ENCODE measurements around the gene RABL6.
"Not testable (repeated sequence)": the region's sequence is repeated elsewhere in the genome, so short reads cannot be mapped to it uniquely, and the experiment has no call there.

RABL6 gene

DNA sequence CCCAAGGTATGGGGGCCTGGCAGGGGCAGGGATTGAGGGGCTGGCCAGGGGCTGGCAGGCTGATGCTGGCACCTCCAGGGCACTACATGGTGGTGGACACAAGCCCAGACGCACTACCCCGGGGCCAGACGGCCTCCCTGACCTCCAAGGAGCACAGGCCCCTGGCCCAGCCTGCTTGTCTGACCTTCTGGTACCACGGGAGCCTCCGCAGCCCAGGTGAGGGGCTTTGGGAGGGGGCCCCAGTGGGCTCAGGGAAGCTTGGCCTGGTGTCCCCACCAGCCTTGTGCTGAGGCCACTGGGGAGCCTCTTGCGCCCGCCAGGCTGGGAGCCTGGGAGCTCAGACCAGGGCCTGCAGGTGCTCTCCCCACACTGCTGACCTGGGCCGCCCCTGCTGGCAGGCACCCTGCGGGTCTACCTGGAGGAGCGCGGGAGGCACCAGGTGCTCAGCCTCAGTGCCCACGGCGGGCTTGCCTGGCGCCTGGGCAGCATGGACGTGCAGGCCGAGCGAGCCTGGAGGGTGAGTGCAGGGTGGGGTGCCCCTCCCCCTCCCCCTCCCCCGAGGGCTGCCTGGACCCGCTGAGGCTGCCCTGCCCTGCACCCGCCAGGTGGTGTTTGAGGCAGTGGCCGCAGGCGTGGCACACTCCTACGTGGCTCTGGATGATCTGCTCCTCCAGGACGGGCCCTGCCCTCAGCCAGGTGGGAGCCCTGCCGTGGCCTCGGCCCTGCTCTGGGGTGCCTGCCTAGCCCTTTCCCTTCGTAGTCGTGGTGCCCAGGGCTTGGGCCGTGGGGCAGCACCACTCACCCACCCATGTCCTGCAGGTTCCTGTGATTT is 50.0 kb downstream of the RABL6 start:
- DNase-seq (ENCODE audit: low spot score), result no peak

DNA sequence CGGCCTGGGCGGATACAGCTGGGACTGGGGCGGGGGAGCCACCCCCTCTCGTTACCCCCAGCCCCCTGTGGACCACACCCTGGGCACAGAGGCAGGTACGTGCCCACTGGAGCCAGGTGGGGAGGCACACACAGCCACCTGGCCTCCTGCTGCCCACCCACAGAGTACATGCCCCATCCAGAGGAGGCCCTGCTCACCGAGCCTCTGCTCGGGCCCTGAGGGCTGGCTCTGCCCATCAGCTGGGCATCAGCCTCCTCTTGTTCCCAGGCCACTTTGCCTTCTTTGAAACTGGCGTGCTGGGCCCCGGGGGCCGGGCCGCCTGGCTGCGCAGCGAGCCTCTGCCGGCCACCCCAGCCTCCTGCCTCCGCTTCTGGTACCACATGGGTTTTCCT is 50.7 kb downstream of the RABL6 start:
- DNase-seq (ENCODE audit: low spot score), result no peak

DNA sequence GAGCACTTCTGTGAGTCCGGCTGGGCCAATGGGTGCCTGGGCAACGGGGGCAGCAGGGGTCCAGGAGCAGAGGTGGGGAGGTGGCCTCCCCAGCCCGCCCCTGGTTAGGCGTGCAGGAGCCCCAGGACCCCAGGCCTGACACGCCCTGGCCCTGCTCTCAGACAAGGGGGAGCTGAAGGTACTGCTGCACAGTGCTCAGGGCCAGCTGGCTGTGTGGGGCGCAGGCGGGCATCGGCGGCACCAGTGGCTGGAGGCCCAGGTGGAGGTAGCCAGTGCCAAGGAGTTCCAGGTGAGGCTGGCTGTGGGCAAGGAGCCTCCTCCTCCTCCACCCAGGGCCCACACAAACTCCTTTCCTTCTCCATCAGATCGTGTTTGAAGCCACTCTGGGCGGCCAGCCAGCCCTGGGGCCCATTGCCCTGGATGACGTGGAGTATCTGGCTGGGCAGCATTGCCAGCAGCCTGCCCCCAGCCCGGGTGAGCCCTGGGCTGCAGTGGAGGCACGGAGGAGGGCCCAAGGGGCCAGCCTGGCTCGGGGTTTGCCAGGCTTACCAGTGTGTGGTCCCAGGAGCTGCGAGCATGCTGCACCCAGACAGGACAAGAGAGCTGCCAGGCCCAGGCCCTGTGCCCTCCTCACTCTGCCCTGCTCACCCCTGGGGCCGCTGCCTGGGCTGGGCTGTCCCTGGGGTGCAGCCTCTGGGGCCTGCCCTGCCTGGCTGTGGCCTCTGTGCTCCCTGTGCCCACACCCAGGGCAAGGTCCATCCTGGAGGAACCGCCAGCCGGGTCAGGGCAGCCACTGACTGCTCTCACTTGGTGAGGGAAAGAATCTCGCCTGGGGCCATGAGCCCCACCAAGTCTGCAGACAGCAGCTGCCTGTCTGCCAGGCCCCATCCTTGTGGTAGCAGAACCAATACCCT is 51.4 kb downstream of the RABL6 start:
- no peak for DNase-seq (ENCODE audit: low spot score)

DNA sequence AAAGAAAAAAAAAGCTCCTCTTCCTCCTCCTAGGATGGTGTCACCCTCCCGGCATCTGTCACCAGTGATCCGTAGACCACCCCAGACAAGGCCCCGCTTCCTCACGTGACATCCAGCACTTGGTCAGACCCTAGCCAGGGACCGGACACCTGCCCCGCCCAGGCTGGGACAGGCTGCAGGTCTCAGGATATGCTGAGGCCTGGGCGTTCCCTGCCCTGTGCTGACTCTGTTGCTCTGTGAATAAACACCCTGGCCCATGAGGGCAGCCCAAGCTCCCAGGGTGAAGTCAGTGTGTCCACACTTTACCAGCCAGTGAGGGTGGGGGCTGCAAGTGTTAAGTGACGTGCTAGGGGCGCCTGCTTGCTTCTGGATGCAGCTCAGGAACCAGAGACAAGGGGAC is 52.8 kb downstream of the RABL6 start:
- DNase-seq (ENCODE audit: low spot score), result no peak

DNA sequence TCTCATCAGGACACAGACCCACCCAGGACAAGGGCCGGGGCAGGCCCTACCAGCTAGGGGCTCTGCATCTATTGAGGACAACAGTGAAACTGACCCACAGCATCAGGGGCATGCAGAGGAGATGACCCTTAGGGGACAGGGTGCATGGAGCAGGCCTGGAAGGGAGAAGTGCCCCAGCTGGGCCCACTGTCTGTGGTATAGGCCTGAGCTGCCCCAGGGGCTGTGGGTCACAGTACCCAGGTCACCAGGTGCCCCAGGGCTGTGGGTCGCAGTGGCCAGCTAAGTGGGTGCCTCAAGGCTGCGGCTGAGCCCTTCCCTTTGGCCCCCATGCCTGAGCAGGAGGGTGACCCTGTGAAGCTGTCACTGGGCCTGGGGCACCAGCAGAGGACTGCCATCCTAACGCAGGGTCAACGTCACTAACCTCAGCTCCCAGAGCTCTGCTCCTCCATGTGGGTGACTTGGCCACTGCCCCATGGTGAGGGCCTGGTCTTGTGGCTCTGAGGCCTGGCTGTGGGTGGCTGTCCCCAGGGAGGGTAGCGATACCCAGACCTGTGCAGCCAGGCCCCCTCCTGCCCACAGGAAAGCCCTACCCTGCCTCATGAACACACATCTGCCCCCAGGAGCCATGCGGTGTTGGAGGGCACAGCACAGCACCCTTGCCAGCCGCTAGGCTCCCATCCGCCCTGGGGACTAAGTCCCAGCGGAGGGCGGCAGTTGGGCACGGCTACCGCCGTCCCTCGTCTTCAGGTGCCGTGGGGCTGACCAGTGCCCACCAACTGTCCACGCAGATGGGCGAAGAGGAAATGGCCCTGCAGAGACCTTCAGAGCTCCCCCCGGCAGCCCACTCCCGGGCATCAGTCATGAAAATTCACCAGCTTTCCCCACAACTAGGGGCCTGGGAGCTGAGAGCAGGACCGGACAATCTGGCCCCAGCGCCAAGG is 53.5 kb downstream of the RABL6 start:
- DNase-seq (ENCODE audit: low spot score), result no peak

DNA sequence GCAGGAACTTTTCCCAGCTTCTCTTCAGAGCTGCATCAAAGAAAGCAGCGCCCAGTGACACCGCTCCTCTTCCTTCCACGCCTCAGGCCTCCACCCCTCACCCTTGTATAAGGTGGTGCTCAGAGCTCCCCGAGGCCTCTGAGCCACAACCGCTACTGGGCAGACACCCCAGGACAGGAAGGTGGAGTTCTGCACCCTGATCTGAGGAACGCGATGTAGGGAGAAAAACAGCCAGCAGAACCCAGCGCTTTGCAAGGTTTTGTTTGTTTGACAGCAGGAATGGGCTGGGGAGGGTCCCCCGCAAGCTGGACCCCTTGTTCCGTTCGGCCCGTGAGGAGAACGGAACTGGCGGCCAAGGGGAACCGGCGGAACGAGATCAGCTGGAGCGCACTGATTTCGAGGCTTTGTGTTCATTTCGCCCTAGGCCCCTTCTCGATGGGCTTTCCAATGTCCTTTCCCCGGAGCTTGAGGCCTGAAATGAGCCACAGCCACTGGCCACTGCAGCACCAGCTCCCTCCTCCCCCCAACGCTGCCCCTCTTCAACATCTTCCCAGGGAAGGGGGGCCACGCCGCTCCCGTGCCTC is 54.2 kb downstream of the RABL6 start:
- no peak for DNase-seq (ENCODE audit: low spot score)

DNA sequence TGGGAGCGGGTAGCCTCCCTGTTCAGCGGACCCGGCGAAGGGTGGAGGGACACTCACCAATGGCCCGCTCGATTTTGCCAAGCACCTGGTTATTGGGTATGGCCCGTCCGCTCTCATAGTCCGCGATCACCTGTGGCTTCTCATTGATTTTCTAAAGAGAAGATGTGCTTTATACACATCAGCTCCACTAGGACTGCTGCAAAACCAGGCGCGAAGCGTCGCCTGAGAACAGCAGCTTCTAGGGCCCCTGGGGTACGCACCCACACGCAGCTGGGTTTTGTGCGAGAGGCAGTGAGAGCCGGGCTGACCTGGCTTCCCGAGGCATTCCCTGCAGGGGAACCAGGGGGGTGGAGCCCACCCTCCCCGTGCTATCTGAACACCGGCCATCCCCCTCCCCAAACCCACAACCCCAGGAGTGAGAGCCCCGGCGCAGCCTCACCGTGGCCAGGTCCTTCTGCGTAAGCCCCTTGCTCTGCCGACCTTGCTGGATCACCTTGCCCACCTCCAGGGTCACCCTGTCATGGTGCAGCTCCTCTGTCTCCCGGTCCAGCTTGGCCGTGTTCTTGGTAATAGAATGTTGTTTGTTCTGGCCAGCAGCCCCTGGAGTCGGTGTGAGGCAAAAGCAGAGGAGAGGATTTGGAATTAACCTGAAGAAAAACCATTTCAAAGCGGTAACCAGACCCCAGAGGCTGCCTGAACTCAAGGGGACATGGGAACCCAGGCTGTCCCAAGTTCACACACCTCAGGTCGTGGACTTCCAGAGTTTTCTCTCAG is 55.3 kb downstream of the RABL6 start:
- no peak for DNase-seq (ENCODE audit: low spot score)

DNA sequence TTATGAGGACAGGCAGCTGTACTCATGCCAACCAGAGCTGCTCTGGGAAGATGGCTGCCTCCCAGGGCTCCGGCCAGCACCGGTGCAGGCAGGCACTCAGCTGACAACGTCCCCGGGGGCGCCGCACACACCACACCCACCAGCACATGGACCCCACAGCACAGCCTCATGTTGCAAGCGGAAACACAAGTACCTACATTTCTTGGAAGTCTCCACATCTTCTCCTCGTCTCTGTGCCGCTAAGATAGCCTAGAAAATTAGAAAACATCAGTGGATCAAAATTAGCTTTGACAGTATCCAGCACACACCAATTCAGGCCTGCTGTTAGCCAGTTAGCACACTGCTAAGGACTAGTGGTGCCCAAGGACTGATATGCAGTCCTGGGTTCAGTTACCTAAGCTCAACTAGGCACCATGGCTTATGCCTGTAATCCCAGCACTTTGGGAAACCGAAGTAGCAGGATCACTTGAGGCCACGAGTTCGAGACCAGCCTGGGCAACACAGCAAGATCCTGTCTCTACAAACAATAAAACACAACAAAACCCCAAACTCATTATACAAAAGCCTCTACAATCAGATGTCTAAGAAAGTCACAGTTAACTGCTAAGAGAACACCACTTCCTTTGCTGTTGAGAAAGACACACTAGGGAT is 56.0 kb downstream of the RABL6 start:
- DNase-seq (ENCODE audit: low spot score), result no peak

DNA sequence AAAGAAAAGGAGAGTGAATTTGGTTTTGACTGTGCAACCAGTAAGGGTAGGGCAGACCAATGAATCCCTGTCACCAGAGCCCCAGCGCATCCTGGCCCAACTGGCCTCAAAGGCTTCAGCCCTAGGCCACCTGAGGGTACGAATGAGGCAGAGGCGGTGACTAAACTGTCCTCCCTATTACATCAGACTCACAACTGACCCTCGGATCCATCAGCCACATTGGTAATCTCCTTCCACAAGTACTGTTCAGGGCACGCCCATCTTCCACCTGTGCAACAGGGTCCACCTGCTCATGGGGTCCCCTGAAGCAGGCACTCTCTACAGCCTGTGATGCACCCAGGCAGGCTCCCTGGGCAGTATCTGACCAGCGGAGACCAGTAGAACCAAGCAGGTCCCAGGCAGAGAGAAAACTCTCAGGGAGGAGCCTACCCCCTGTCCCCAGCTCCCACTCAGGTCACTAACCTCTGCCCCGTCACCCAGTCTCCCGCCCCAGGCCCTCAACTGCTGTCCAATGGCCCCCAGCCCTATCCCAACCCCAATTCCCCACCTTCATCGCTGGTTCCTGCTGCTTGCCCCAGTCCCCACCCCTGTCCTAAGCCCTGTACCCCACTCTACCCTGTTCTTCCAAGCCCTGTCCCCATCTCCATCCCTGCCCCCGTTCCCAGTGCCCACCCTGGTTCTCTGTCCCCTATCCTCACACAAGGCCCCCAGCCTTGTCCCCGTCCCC is 57.5 kb downstream of the RABL6 start:
- no peak for DNase-seq (ENCODE audit: low spot score)

DNA sequence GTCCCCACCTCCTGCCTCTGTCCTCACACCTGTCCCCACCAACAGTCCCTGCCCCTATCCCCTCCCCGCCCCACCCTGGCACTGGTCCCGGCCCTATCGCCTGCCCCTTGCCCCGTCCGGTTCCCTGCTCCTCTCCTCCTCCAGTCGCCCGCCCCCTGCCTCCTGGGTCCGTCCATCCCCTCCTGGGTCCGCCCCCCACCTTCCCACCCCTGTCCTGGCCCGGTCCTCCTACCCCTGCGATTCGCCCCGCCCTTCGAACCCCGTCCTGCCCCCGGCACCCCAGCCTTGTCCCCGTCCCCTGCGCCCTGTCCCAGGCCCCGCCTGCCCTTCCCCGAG is 58.0 kb downstream of the RABL6 start:
- no peak for DNase-seq (ENCODE audit: low spot score)

DNA sequence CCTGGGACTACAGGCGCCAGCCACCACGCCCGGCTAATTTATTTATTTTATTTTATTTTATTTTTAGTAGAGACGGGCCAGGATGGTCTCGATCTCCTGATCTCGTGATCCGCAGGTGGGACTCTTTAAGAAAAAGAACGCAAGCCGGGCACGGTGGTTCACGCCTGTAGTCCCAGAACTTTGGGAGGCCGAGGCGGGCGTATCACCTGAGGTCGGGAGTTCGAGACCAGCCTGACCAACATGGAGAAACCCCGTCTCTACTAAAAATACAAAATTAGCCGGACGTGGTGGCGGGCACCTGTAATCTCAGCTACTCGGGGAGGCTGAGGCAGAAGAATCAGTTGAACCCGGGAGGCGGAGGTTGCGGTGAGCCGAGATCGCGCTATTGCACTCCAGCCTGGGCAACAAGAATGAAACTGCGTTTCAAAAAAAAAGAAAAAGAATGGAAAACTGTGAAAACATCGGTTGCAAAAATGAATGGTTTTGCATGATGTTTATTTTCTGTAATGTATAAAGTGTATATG is 59.2 kb downstream of the RABL6 start:
- not testable (repeated sequence) for DNase-seq (ENCODE audit: low spot score)

DNA sequence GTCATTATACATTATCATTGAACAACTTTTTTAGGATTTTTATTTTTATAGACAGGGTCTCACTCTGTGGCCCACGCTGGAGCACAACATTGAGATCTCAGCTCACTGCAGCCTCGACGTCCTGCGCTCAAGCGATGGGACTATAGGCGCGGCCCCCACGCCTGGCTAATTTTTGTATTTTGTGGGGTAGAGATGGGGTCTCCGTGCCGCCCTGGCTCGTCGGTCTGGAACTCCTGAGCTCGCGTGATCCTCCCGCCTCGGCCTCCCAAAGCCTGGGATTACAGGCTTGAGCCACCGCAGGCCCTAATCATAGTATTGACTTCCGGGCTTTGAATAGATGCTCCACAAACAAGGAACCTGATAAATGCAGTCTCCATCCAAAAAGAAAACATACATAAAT is 59.7 kb downstream of the RABL6 start:
- no peak for DNase-seq (ENCODE audit: low spot score)

DNA sequence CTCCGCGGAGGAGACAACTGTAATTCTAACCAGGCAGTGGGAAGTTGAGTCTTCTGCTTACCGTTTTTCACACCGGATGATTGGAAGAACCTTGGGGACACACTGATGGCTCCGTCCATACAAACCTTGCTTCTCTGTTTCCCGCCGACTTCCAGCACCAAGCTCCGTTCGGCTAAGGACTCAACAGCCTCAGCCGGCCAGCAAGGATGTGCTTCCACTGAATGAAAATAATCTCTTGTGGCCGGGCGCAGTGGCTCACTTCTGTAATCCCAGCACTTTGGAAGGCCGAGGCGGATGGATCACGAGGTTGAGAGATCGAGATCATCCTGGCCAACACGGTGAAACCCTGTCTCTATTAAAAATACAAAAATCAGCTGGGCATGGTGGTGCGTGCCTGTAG is 60.2 kb downstream of the RABL6 start:
- no peak for DNase-seq (ENCODE audit: low spot score)

DNA sequence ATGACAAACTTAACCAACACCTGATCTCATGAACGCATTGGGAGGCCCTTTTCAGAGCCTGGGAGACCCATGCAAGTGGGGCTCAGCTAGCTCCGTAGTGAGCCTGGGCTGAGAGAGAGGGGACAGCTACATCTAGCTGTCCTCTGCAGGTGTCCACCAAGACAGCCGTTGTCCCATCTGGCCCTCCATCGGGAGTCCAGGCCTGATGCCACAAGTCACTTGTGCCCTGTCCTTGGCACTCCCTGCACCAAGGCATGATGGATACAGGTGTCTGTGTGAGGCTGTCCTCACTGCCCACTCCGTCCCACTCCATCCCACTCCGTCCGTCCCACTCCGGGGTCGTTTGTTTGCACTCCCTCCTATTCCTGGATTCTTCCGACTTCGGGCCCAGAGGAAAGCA is 60.9 kb downstream of the RABL6 start:
- DNase-seq (ENCODE audit: low spot score), result no peak

DNA sequence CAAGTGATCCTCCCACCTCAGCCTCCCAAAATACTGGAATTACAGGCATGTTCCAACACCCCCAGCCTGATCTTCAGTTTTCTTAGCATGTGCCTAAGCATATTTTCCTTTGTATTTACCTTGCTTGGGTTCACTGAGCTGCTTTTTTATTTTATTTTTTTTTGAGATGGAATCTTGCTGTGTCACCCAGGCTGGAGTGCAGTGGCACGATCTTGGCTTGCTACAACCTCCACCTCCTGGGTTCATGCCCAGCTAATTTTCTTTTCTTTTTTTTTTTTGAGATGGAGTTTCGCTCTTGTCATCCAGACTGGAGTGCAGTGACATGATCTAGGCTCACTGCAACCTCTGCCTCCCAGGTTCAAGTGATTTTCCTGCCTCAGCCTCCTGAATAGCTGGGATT is 61.9 kb downstream of the RABL6 start:
- DNase-seq (ENCODE audit: low spot score), result not testable (repeated sequence)

DNA sequence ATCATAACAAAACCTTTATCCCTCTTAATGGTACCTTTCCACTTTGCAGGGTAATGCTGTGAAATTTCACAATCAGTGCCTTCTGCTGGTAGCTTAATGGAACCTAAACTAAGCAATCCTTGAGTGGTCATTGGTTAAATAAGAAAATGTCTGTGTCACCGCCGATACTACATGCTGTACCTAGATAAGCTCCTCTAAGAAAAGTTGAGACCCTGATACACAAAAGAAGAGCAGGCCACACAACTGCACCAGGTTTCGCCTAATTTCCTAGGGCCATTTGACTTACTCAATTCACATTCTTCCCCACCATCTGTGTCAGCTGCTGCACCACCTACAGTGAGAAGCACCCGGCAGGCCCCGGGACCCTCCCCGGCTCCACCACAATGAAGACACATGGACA is 67.4 kb downstream of the RABL6 start:
- DNase-seq (ENCODE audit: low spot score), result no peak

DNA sequence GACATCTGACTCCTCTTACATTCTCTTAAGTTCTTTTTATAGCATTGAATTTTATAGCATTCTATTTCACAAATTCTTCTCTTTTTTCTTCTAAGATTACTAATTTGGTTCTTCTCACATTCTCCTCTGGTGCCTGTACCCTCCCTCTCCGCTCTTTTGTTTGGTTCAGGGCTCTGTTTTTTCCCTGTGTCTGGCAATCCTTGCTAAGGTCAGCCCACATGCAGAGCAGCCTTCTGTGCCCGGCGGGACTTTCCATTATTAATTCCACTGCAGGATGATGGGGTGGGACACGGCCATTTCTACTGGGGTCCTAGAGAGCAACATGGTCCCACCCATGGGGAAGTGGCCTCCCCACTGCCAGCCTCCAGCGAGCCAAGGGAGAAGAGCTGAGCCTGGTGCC is 68.7 kb downstream of the RABL6 start:
- no peak for DNase-seq (ENCODE audit: low spot score)

DNA sequence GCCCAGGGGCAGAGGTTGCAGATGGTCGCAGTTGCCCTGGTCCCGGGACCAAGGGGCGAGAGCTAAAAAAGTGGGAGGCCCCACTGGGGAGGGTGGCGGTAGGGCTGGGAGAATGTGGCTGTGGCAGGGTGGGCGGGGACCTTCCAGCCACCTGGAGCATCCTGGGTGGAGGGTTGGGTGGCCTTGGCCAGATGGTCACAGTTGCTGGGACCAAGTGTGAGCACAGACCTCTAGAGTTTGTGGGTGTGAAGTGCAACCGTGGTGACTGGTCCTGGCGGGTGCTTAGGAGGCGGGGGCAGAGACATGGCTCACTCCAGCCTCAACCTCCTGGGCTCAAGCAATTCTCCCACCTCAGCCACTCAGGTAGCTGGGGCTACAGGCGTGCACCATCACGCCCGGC is 72.9 kb downstream of the RABL6 start:
- DNase-seq (ENCODE audit: low spot score), result no peak

DNA sequence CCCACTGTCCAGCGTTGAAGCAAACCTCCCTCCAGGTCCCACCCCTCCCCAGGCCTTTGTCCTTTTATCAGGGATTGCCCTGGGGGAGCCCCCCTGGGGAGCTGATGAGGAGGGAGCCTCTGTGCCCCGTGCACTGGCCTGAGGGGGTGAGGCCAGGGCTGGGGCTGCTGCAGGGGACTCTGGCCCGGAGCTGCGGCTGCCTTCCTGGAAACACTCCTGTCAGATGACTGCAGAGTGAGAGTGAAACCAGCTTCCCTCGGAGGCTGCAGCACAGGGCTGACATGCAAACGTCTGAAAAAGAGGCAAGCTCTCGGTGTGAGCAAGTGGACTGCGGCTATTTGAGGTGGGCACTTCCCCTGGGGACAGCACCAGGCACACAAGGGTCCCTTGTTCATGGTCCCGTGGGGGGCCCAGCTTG is 74.0 kb downstream of the RABL6 start:
- DNase-seq (ENCODE audit: low spot score), result peak; percentile 88
